Measurements from ENCODE around the gene TMEM87A. TPM values are rescaled to one million over a fixed set of nuclear protein-coding genes. Genes with fewer than 3 reads are reported as not detected.

Gene TMEM87A
- polyA plus RNA-seq, 1 experiment = 37.4 TPM

- Histone ChIP-seq H3K9me3 (ENCODE audit: control insufficient read depth, insufficient read depth, low read length) (no peaks in the 10 kb centered on the region), H3K27me3 (ENCODE audit: control insufficient read depth, insufficient read depth, low read length) (no peaks in the 10 kb centered on the region), H3K27ac (ENCODE audit: low read depth, low read length) (no peak overlapping the region), H3K4me3 (ENCODE audit: low read depth, low read length) (no peak overlapping the region)
- TF ChIP-seq CTCF (IDR thresholded peaks at IDR 0.05; ENCODE audit: low read depth, low read length) = no peak
- DNase-seq (ENCODE audit: low read depth, low spot score) = no peak
- CTCF ChIA-PET = no interaction called here
- POLR2A ChIA-PET = no interaction called here
Observed at GRCh38 chr15:42210696-42211095, 62.5 kb downstream of the TMEM87A start.

GRCh38 chr15:42207674-42208579 is 65.3 kb downstream of the TMEM87A start, which contains the start of gene VPS39:
Gene VPS39, minus strand, starts transcription at chr15:42208304. Its CDS starts 151 bp downstream, at chr15:42208153.
- POLR2A ChIA-PET = interaction anchor here (0.6 to 1.8 kb wide), 6 partner anchors 14 to 608 kb away, joined by 3 to 10 read pairs (median 4); partner anchors contain the start of genes GANC and TMEM87A
- H3K27me3 ChIP-seq (ENCODE audit: control insufficient read depth, insufficient read depth, low read length) = no peaks in the 10 kb centered on the region

DNA sequence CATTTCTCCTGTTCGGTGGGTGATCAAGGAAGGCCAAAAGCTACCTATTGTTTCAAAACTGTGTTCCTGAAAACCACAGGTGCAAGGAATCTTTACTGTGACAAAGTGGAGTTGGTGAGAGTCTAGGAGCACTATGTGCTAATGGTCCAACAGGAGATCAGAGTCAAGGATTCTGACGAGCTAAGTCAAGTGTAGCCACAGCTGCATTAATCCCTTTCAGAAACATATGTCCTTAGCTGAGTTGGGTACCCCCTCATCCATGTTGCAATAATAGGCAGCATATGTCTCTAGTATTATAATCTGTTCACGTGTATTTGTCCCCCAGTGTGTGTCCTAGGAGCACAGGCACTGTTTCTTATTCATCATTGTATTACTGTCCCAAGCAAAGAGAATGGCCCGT is 66.8 kb downstream of the TMEM87A start:
- POLR2A ChIA-PET = interaction anchor here (0.5 kb wide), 1 partner anchor 31 kb away, joined by 3 read pairs; no protein-coding TSS in a partner anchor
- H3K27ac ChIP-seq (ENCODE audit: low read depth, low read length) = no peak overlapping the region
- no peak for DNase-seq (ENCODE audit: low read depth, low spot score)
- peak overlapping the region; percentile 3; the same call in 1 of the 2 replicates for H3K4me3 ChIP-seq (ENCODE audit: low read depth, low read length)
- CTCF ChIA-PET = no interaction called here
- H3K27me3 ChIP-seq (ENCODE audit: control insufficient read depth, insufficient read depth, low read length) = no peaks in the 10 kb centered on the region
- TF ChIP-seq CTCF (IDR thresholded peaks at IDR 0.05; ENCODE audit: low read depth, low read length) = no peak
- no peaks in the 10 kb centered on the region for H3K9me3 ChIP-seq (ENCODE audit: control insufficient read depth, insufficient read depth, low read length)

More at GRCh38 chr15:42207674-42208579, 65.3 kb downstream of the TMEM87A start, which contains the start of gene VPS39:
- TF ChIP-seq CTCF (IDR thresholded peaks at IDR 0.05; ENCODE audit: low read depth, low read length) = no peak
- CTCF ChIA-PET = interaction anchor here (0.6 to 1.4 kb wide), 4 partner anchors 177 to 494 kb away, joined by 3 to 4 read pairs (median 4); no protein-coding TSS in a partner anchor
- H3K9me3 ChIP-seq (ENCODE audit: control insufficient read depth, insufficient read depth, low read length) = no peaks in the 10 kb centered on the region
- peak within 1 kb of the TSS; percentile 69 for H3K27ac ChIP-seq (ENCODE audit: low read depth, low read length)
- peak within 1 kb of the TSS; percentile 91 for H3K4me3 ChIP-seq (ENCODE audit: low read depth, low read length)
- DNase-seq (ENCODE audit: low read depth, low spot score) = peak; percentile 47

GRCh38 chr15:42203891-42204290 is 69.3 kb downstream of the TMEM87A start:
- Histone ChIP-seq H3K27ac (ENCODE audit: low read depth, low read length) (no peak overlapping the region), H3K9me3 (ENCODE audit: control insufficient read depth, insufficient read depth, low read length) (no peaks in the 10 kb centered on the region), H3K27me3 (ENCODE audit: control insufficient read depth, insufficient read depth, low read length) (no peaks in the 10 kb centered on the region), H3K4me3 (ENCODE audit: low read depth, low read length) (no peak overlapping the region)
- ChIA-PET CTCF (no interaction called here), POLR2A (no interaction called here)
- no peak for TF ChIP-seq CTCF (IDR thresholded peaks at IDR 0.05; ENCODE audit: low read depth, low read length)
- no peak for DNase-seq (ENCODE audit: low read depth, low spot score)

- CTCF ChIA-PET = no interaction called here
- no peak for DNase-seq (ENCODE audit: low read depth, low spot score)
- no peak overlapping the region for H3K4me3 ChIP-seq (ENCODE audit: low read depth, low read length)
- no peaks in the 10 kb centered on the region for H3K9me3 ChIP-seq (ENCODE audit: control insufficient read depth, insufficient read depth, low read length)
- no peaks in the 10 kb centered on the region for H3K27me3 ChIP-seq (ENCODE audit: control insufficient read depth, insufficient read depth, low read length)
- no peak overlapping the region for H3K27ac ChIP-seq (ENCODE audit: low read depth, low read length)
- POLR2A ChIA-PET = no interaction called here
- no peak for TF ChIP-seq CTCF (IDR thresholded peaks at IDR 0.05; ENCODE audit: low read depth, low read length)
Observed at GRCh38 chr15:42202653-42203052, 70.6 kb downstream of the TMEM87A start.
